HG02981 (cell line): ENCODE results near the gene RNF26.

Experiments used
- ATAC-seq: cut with Tn5 transposase; IDR thresholded peaks from one replicate; pipeline ENCODE4 v1.9.1; 2021; ENCODE audit warnings: mild to moderate bottlenecking, moderate library complexity; ENCODE audit not compliant: unreplicated experiment

The RNF26 gene

DNA sequence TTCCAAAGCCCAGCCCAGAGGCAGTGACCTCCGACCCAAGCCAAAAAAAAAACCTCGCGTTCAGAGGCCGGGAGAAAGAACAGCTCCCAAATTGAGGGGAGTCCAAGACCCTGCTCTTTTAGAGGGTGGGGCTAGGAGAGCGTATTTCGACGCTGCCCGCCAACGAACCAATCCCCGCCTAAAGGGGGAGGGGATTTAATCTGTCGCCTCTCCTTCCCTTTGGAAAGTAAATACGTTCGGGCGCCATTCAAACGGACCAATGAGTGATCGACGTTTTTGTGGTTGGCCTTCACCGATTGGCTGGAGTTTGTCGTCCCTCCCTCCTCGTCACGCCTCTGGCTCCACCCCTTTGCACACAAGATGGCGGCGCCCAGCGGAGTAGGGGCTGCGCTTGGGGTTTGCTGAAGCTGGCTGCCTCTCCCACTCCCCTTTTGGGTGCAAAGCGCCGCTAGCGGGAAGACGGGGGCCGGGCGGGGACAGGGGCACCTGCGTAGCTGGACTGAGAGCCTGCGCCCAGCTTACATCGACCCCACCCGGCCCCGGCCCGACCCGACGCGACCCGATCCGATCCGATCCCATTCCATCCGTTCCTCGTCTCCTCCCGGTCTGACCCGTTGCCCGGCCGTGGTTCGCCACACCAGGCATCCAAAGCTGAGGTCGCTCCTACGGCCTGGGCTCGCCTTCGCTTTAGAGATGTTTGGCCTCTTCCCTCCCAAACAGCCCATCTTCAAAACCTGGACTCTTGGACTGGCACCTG lies at the start of gene RNF26:
TSS of gene RNF26 (plus strand) at position 354 of the 757 bp plus-strand sequence. CDS start 596 bp downstream, outside the sequence.
- peak; percentile 96 for ATAC-seq

DNA sequence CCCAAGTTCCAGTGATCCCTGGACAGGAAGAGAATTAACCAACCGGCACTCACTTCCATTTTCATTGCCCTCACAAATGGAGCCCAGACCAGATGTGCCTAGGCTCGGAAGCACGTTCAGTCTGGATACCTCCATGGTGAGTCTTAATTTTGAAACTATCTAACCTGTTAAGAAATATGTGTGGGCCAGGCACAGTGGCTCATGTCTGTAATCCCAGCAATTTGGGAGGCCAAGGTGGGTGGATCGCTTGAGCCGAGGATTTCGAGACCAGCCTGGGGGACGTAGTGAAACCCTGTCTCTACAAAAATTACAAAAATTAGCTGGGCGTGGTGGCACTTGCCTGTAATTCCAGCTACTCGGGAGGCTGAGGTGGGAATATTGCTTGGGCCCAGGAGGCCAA lies 48.9 kb upstream of the RNF26 start:
- ATAC-seq = no peak

DNA sequence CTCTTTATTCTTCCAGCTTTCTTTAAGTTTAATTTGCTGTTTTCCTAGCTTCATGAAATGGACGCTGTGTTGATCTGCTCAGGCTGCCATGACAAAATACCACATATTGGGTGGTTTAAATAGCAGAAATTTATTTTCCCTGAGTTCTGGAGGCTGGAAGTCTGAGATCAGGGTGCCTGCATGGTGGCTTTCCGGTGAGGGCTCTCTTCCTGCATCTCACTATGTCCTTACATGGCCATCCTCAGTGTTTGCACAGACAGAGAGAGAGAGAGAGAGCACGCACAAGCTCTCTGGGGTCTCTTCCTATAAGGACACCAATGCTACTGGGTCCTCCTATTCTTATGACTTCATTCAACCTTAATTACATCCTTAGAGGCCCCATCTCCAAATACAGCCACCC lies 46.1 kb upstream of the RNF26 start:
- no peak for ATAC-seq

DNA sequence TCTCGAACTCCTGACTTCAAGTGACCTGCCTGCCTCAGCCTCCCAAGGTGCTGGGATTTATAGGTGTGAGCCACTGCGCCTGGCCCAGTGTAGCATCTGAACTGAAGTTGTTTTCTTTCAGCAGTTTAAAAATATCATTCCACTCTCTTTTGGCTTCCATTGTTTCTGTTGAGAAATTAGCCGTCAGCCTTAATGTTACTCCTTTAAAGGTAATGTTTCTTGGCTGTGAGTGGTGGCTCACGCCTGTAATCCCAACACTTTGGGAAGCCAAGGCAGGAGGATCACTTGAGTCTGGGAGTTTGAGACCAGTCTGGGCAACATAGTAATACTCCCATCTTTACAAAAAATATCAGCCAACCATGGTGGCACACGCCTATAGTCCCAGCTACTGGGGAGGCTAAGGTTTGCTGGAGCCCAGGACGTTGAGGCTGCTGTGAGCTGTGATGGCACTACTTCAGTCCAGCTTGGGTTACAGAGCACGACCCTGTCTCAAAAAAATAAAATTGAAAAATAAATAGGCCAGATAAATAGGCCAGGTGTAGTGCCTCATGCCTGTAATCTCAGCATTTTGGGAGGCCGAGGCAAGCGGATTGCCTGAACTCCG lies 43.3 kb upstream of the RNF26 start:
- ATAC-seq = no peak

DNA sequence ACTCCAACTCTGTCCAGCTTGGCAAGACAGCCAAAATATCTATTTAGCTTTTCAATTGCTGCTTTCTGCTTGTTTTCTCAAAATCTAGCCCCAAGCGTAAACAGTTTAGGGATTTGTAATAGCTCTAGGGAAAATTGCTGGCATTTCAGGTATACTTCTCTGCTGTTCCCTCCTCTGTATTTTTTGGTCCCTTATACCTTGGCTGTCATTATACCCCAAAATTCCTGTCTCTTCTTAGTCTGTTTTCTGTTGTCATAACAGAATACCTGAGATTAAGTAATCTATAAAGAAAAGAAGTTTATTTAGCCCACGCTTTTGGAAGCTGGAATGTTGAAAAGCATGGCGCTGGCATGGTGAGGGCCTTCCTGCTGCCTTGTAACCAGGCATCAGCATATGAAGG lies 40.9 kb upstream of the RNF26 start:
- no peak for ATAC-seq

DNA sequence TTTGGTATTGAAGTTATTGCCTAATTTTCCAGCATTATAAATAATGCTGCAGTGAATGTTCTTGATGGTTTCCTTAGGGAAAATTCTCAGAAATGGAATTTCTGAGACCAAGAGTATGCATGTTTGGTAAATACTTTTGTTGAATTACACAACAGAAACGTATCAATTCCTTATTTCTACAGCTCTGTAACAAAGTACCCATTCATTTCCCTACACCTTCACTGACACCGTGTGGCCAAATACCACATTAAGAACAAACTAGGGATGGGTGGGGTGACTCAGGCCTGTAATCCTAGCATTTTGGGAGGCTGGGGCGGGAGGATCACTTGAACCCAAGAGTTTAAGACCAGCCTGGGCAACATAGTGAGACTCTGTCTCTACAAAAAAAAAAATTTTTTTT lies 39.1 kb upstream of the RNF26 start:
- ATAC-seq = no peak

DNA sequence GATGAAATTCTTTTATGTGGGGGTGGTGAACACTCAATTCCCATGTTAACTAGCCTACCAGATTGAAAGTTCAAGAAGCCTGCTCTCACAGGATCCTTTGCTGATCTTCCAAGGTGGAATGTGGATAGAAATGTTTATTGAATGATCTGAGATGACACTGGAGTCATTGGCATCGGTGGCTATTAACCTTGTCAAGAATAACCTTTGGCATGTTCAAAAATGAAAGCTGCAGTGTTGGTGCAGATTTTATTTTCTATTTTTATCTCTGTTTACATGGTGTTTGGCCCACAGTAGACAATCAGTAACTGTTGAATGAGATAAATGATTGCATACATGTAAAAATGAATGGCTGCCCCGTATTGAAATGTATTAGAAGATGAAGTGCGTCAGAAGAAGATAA lies 36.4 kb upstream of the RNF26 start:
- ATAC-seq = no peak

DNA sequence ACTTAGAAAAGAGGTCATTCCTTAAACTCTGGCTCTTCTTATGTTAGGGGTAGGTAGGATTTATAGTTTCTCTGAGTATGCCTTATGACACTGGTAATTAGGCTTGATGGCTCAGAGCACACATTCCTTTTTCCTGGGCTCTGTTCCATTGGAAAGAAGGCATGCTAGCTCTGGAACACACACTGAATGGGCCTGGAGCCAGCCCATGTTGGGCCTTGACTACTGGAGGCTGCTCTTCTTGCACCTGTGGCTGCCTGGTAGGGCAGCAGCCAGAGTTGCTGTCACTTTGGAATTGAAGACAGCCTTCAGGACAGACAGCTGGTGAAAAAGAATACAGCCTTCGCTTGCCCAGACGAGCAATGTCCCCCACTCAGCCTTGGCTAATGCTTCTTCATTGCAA lies 35.6 kb upstream of the RNF26 start:
- no peak for ATAC-seq

DNA sequence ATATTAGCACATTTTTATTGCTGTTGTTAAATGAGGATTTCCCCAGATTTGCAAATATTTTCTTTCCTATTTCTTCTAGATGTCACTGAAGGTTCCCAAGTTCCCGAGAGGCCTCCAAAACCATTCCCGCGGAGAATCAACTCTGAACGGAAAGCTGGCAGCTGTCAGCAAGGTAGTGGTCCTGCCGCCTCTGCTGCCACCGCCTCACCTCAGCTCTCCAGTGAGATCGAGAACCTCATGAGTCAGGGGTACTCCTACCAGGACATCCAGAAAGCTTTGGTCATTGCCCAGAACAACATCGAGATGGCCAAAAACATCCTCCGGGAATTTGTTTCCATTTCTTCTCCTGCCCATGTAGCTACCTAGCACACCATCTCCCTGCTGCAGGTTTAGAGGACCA lies 34.9 kb upstream of the RNF26 start:
- no peak for ATAC-seq

DNA sequence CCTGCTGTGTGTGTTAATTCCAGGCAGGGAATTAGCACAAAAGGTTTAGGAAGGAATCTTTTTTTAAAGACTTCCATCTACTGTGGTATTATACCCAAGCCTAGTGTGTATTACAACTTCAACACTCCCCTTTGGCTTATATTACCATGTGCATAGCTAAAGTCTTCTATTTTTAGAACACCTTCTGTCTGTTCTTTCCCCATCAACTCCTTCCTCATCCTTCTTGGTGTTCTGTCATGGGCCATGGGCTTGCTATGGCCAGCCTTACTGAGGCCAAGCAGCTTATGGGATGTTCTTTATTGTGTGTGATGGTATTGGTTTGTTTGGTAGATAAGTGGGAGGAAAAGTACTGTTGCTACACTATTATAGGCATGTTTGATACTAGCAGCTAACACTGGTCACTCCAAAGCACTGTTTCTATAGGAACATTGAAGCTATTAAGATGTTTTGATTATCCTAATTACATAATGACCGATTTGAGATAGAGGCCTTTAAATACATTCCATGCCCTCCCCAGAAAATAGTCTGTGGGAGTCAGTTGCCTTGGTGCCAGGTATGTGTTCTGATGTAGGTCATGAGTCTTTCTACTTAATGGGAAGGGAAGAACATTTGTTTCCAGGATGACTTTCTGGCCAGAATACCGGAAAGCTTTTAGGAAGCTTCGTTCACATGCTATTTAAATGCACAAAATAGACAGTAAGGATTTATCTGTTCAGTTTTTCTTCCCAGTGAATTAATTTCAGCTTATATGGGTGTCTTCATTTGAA lies 33.9 kb upstream of the RNF26 start:
- ATAC-seq = no peak

DNA sequence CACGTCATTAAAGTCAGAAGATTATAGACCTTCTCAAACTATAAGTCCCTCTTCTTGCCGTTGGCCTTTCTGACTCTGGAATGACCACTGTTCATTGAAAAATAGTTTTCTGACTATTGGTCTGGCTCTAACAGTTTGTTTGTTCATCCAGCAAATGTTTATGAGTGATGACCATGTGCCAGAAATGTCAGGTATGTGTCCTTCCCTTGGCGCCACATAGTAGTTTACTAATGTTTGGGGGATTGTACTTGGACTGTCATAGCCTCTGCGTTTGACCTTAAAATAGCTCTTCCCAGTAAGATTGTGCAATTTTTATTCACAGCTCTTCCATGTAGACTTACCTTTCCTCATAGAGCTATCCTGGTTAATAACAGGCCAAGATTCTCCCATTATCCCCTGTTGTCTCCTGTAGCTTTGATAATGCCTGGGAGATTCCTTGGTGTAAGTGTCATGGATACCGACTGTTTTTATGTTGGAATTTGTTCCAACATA lies 31.1 kb upstream of the RNF26 start:
- no peak for ATAC-seq

DNA sequence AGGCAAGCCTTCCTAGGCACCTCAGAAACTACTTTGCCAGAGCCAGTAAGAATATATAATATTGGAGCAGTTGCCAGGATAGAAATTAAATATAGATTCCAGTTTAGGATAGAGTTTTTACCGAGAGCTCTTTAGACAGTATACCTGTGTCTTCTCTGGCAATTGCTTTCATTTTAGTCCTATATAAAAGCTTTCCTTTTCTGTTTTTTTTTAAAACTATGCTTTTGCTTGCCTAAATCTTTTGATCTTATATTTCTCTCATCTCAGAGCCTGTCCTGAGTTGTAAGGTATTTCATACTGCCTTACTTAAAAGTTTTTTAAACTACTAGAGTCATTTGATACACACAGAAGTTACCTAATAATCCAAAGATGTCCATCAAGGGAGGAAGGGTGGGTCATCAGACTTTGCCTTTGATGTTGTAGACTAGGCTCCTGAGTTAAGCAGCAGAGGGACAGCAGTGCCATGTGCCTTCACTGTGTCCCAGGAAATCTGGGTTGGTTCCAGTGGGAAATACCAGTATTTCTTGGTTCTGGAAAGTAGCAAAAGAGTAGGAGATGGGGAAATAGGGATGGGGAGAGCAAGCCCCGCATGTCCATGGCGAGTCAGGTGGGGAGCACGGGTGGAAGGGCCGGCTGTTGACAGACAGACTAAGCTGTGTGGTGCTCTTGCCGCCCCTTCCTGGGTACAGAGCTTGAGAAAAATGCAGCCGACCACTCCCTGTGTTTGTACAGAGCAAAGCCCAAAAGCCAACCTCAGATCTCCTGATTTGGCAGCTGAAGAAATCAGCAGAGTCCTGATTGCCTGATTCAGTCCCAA lies 28.6 kb upstream of the RNF26 start:
- no peak for ATAC-seq

DNA sequence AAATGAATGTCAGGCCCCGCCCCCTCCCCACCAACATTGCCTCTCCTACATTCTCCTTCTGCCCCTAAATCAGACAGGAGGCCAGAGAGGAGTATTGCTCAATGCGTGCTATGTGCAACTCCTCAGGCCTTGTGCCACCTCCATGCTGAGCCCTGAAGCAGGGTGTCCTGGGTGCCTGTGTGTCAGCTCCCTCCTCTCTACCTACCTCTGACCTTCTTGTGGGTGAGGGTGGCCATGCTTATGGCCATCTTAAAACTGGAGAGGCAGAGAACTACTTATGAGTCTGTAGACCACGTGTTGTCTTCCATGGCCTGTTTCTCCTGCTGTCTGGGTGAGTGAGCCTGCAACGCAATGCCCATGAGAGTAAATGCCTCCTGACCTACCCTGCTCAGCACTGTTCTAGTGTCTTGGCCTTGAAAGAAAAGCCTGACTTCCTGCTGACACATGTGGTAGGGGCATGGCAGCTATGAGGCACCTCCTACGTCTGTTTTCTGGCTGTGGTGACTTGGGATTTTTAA lies 27.9 kb upstream of the RNF26 start:
- no peak for ATAC-seq

DNA sequence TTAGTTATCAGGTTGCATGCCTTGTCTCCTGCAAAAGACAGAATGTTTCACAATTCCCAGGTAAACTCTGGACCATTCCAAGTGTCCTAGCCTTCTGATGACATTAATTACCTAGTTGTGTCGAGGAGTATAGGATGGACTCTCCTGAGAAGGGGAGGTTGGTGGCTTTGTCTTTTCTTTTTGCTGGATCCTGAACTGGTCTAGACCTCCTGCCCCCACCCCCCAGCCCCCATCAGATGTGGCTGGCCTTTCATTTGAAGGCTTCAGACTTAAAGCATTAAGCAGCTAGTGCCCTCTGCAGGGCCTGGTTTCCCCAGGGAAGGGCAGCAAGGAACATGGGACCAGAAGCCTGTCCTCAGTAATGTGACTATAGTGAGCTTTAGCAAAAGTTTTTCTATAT lies 27.1 kb upstream of the RNF26 start:
- no peak for ATAC-seq

DNA sequence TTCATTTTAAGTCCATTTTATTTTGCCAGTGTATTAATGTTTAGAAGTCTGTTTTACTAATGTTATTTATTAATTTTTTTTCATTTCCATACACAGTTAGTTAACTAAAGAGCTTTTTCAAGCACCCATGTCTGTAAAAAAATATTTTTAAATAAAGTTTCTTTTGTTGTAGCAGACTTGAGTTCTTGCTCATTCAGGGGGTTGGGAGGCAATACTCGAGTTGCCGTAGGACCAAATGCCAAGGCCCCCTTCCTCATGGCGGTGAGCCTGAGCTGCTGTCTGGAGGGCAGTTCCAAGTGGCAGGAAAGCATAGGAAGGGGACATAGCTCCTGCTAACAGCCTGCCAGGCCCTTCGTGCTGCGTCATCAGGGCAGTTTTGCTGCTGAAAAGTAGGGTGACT lies 26.4 kb upstream of the RNF26 start:
- no peak for ATAC-seq

DNA sequence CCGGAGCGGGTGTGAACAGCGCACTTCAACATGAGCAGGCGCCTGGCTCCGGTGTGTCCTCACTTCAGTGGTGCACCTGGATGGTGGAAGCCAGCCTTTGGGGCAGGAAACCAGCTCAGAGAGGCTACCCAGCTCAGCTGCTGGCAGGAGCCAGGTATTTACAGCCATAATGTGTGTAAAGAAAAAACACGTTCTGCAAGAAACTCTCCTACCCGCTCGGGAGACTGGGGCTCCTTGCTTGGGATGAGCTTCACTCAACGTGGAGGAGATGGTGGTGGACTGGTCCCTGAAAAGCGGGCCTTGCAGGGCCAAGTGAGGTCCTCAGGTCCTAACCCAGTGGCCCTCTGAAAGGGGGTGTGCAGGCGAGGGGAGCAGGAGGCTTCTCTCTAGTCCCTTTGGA lies 24.9 kb upstream of the RNF26 start:
- no peak for ATAC-seq

DNA sequence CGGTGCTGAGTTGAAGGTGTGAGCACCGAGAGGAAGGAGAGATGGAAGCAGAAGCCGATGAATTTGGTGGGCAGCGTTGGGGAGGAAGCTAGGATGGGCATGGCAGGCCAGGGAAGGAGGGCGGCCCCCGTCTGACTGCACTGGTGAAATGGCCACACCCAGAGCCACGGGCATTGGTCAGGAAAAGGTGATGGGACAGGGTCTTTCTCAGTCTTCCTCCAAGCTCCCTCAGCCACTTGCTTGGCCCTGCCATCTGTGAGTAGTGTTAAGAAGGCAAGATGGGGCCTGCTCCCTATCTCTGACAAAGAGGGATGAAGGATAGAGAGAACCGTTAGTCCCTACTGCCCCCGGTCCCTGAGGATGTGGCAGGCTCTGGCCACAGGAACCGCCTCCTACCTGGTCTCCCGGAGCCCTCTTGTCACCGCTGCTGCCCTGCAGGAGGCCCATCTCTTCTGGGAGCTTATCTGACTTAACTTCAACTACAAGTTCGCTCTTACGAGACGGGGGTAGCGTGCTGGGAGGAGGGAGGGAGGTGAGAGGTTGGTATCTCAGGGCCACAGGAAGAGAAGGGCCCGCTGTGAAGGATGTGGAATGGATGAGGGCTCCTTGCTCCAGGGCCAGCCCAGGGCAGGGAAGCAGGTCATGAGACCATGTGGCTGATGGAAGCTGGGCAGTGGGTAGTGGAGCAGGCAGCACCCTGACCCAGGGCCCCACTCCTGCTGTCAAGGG lies 24.2 kb upstream of the RNF26 start:
- ATAC-seq = no peak

DNA sequence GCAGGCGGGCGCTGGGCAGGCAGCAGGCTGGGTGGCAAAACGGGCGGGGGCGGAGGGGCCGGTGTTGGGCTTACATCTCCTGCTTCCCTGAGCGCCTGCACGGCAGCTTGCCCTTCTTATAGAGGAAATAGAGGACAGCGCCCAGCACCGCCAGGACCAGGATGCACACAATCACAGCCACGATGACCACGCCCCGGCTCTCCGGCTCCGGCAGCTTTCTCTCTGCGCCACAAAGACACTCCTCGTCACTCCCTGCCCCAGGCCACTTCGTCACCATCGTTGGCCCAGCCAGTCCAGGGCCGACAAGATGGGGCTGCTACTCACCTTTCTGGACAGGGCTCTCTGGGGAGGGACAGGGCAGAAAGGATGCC lies 23.7 kb upstream of the RNF26 start:
- no peak for ATAC-seq

DNA sequence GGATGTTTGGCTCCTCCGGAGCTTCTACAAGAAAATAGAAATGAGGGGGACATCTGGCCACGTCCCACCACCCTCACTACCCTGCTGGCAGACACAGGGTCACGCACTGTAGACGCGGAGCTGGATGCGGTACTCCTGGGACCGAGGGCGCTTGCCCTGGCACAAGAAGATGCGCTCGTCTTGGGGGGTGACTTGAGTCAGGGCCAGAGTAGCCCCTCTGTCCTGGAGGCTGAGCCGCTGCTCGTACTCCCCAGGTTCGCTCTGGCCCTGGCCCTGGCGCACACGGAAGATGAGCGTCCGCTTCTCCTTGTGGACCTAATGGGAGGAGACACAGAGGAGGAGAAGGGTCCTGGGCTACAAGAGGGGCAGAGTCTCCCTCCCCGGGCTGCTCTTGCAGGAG lies 19.6 kb upstream of the RNF26 start:
- ATAC-seq = no peak
